HFFc6 (cell line): ENCODE results near the gene HMGB1. TPM values are rescaled to one million over a fixed set of nuclear protein-coding genes. Genes with fewer than 3 reads are reported as not detected.
"Not testable (repeated sequence)": the region's sequence is repeated elsewhere in the genome, so short reads cannot be mapped to it uniquely, and the experiment has no call there.

ENCODE experiments used
- DNase-seq: peaks from one replicate; pipeline ENCODE4 v3.0.0-alpha.2; 2018
- H3K27ac Mint-ChIP-seq: 2 replicates; pipeline ENCODE4 v1.8.0; 2020; ENCODE audit warnings: mild to moderate bottlenecking, mixed read lengths
- H3K27me3 Mint-ChIP-seq: 2 replicates; pipeline ENCODE4 v1.8.0; 2021; ENCODE audit warnings: mild to moderate bottlenecking, moderate library complexity, mixed read lengths; ENCODE audit not compliant: insufficient read depth
- H3K36me3 Mint-ChIP-seq: 2 replicates; pipeline ENCODE4 v1.8.0; 2021; ENCODE audit warnings: low read depth, mixed read lengths
- H3K4me1 Mint-ChIP-seq: 2 replicates; pipeline ENCODE4 v1.8.0; 2020; ENCODE audit warnings: low read depth, mixed read lengths
- H3K4me3 Mint-ChIP-seq: 2 replicates; pipeline ENCODE4 v1.8.0; 2020; ENCODE audit warnings: mild to moderate bottlenecking, moderate library complexity, mixed read lengths
- H3K9me3 Mint-ChIP-seq: 2 replicates; pipeline ENCODE4 v1.8.0; 2020; ENCODE audit warnings: mild to moderate bottlenecking, mixed read lengths
- total RNA-seq, 6 experiments: library from RNA; stranded (reverse); fragmentation: NEBNext Ultra II Directional; extraction: Animal tissue kit (Norgen Biotek cat#: 25700); gene quantifications; 2 replicates in 1 of 6; 3 replicates in 5 of 6; pipeline ENCODE4 v1.2.3, GENCODE V29; 2021
- TF ChIP-seq, protein P1 (sequence below): fragments of 200-600 bp; sonication (generic); IDR thresholded peaks from 2 replicates; pipeline ENCODE4 v1.5.0; 2021; ENCODE audit warnings: antibody characterized with exemption, mild to moderate bottlenecking

Gene HMGB1
- total RNA-seq, 6 experiments from 2014 or later = 259 to 434 (median 377) TPM

DNA sequence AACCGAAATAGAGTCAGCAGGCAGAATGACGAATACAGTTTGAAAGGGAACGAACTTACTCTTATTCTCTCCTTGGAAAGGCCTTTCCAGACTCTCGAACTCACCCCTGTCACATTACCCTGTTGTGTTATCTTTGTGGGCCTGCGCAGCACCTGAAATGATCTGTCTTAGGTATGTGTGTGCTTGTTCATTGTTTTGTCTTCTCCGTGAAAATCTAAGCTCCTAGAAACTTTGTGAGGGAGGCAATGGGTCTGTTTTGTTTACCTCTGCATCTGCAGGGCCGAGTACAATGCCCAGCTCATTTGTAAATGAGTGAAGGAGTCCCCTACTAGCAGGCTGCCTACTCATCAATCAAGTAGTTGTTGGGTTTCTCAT is 19.6 kb downstream of the HMGB1 start:
- no peak for DNase-seq
- H3K36me3 Mint-ChIP-seq = no peaks in the 10 kb centered on the region
- H3K4me3 Mint-ChIP-seq = peak overlapping the region; percentile 67; the same call in 1 of the 2 replicates
- peak overlapping the region; percentile 9; the same call in 1 of the 2 replicates for H3K27ac Mint-ChIP-seq
- peaks cover 2% of the 10 kb centered on the region; the same call in 1 of the 2 replicates for H3K27me3 Mint-ChIP-seq
- H3K9me3 Mint-ChIP-seq = no peaks in the 10 kb centered on the region
- H3K4me1 Mint-ChIP-seq = peaks cover 12% of the 10 kb centered on the region
- TF ChIP-seq, protein P1, sequence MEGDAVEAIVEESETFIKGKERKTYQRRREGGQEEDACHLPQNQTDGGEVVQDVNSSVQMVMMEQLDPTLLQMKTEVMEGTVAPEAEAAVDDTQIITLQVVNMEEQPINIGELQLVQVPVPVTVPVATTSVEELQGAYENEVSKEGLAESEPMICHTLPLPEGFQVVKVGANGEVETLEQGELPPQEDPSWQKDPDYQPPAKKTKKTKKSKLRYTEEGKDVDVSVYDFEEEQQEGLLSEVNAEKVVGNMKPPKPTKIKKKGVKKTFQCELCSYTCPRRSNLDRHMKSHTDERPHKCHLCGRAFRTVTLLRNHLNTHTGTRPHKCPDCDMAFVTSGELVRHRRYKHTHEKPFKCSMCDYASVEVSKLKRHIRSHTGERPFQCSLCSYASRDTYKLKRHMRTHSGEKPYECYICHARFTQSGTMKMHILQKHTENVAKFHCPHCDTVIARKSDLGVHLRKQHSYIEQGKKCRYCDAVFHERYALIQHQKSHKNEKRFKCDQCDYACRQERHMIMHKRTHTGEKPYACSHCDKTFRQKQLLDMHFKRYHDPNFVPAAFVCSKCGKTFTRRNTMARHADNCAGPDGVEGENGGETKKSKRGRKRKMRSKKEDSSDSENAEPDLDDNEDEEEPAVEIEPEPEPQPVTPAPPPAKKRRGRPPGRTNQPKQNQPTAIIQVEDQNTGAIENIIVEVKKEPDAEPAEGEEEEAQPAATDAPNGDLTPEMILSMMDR = no peak

DNA sequence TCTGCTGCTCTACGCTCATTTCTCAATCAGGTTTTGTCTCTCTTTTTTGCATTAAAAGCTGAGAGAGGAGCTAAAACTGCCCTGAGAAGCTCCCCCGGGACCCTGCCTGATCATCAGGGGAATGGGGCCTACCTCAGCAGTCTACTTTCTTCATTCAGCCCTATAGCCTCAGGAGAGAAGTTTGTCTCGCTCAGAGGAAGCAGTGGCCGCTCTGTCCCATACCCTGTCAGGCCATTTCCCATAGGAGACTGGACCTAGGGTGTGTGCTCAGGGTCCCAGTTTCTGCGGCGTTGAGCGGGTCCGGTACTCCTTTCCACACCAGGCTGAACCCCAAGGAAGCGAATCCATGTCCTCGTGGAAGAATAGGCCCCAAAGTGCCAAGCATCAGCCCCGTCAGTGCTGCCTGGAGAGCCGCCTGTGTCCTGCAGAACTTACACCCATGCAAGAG is 21.8 kb downstream of the HMGB1 start:
- H3K36me3 Mint-ChIP-seq = no peaks in the 10 kb centered on the region
- no peak for DNase-seq
- peaks cover 14% of the 10 kb centered on the region for H3K4me1 Mint-ChIP-seq
- TF ChIP-seq, protein P1 = no peak
- no peak overlapping the region for H3K4me3 Mint-ChIP-seq
- H3K27me3 Mint-ChIP-seq = peaks cover 2% of the 10 kb centered on the region; the same call in 1 of the 2 replicates
- H3K9me3 Mint-ChIP-seq = no peaks in the 10 kb centered on the region
- no peak overlapping the region for H3K27ac Mint-ChIP-seq

DNA sequence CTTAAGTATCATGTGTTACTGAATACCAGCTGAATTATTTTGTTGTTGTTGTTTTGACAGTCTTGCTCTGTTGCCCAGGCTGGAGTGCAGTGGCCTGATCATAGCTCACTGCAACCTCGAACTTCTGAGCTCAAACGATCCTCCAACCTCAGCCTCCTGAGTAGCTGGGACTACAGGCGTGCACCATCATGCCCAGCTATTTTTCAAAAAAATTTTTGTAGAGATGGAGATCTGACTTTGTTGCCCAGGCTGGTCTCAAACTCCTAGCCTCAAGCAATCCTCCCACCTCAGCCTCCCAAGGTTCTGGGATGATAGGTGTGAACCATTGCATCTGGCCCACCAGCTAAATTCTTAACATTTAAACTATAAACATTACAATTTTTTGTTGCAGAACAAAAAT is 22.2 kb downstream of the HMGB1 start:
- peaks cover 14% of the 10 kb centered on the region for H3K4me1 Mint-ChIP-seq
- not testable (repeated sequence) for H3K27me3 Mint-ChIP-seq, H3K9me3 Mint-ChIP-seq, H3K36me3 Mint-ChIP-seq, H3K27ac Mint-ChIP-seq, H3K4me3 Mint-ChIP-seq, DNase-seq

DNA sequence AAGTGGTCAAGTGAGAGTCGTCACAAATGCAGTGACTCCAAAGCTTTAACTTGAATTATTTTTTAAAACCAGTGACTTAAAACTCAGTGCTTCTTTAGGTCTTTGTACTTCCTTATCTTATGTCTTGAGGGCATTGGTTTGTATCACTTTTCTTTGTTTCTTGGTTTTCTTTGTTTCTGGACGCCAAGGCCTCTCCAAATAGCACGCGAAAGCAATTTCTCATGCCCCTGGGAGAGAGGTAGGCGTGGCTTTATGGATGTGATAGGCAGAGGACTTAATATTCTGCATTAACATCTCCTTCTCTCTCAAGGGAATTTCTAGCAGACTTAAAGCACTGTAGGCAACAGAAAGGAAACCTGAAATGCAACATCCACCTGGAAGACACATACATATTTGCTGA is 22.8 kb downstream of the HMGB1 start:
- Mint-ChIP-seq H3K4me1 (peaks cover 14% of the 10 kb centered on the region), H3K4me3 (no peak overlapping the region), H3K27ac (no peak overlapping the region), H3K9me3 (no peaks in the 10 kb centered on the region), H3K27me3 (peaks cover 2% of the 10 kb centered on the region; the same call in 1 of the 2 replicates), H3K36me3 (no peaks in the 10 kb centered on the region)
- no peak for DNase-seq
- TF ChIP-seq, protein P1 = no peak

DNA sequence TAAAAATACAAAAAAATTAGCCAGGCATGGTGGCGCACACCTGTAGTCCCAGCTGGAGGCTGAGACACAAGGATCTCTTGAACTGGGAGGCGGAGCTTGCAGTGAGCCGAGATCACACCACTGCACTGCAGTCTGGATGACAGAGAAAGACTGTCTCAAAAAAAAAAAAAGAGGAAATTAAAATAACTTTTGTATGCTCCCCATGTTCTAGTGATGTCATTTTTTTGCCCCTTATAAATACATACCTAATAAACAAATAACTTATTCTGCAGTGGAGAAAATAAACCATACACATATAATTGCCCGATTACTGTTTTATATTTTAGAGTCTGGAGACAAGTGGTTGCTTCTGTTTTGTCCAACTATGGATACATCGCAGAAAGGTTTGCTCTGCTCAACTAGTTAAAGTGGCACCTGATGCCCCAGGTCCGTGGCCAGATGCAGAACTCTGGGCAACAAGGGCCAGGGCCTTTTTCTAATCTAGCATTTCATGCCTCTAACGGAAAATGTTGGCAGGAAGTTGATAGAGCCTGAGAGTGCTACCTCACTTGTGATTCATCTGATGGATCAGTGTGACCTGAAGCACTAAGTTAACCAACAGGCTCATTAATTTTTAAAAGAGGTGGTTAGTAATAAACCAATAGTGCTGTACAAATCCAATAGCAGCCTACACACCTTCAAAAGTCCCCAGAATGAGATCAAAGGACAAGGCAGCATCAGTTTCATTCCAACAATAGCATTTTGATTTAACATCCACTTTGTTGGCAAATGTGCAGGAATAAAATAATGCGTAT is 24.6 kb downstream of the HMGB1 start:
- H3K4me3 Mint-ChIP-seq = no peak overlapping the region
- DNase-seq = no peak

DNA sequence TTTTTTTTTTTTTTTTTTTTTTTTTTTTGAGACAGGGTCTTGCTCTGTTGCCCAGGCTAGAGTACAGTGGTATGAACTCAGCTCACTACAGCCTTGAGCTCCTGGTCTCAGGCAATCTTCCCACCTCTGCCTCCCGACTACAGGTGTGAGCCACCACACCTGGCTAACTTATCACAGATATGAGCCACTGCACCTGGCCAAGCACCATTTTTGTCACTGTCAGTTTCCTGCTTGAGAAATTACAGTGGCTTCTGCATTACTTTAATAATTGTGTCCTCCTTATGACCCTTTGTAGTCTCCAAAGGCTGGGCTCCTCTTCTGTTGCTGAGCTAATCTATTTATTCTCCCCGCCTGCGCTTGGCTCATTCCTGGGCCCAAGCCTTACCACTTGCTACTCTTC is 27.4 kb downstream of the HMGB1 start:
- H3K36me3 Mint-ChIP-seq = no peaks in the 10 kb centered on the region
- no peaks in the 10 kb centered on the region; the same call in 1 of the 2 replicates for H3K27me3 Mint-ChIP-seq
- H3K9me3 Mint-ChIP-seq = no peaks in the 10 kb centered on the region
- TF ChIP-seq, protein P1 = no peak
- no peak for DNase-seq
- peaks cover 5% of the 10 kb centered on the region for H3K4me1 Mint-ChIP-seq
- H3K27ac Mint-ChIP-seq = no peak overlapping the region
- no peak overlapping the region for H3K4me3 Mint-ChIP-seq

More for the DNA sequence above, 24.6 kb downstream of the HMGB1 start:
- Mint-ChIP-seq H3K27me3 (peaks cover 2% of the 10 kb centered on the region; the same call in 1 of the 2 replicates), H3K4me1 (peaks cover 10% of the 10 kb centered on the region), H3K36me3 (no peaks in the 10 kb centered on the region), H3K9me3 (no peaks in the 10 kb centered on the region), H3K27ac (no peak overlapping the region)
- TF ChIP-seq, protein P1 = no peak
